Middle frontal gyrus (tissue), 1 donor: ENCODE data around the gene CPEB4.

Experiments used
- DNase-seq: peaks from one replicate; pipeline ENCODE4 v3.0.0-alpha.2; 2015; ENCODE audit warnings: low spot score; ENCODE audit errors: extremely low spot score

Gene CPEB4

GRCh38 chr5:173941102-173941501 lies 53.0 kb downstream of the CPEB4 start:
- DNase-seq: no peak

GRCh38 chr5:173941758-173942401 lies 53.7 kb downstream of the CPEB4 start:
- DNase-seq: no peak

- DNase-seq: no peak
These were observed 56.4 kb downstream of the CPEB4 start for GRCh38 chr5:173944511-173944910.

- no peak for DNase-seq
These were observed 57.0 kb downstream of the CPEB4 start for GRCh38 chr5:173945160-173945559.

- DNase-seq: no peak
These were observed 58.2 kb downstream of the CPEB4 start for GRCh38 chr5:173946323-173946722.

GRCh38 chr5:173950829-173951228 lies 62.7 kb downstream of the CPEB4 start:
- DNase-seq: no peak

GRCh38 chr5:173953528-173954090 lies 65.5 kb downstream of the CPEB4 start:
- no peak for DNase-seq

- DNase-seq: no peak
These were observed 66.7 kb downstream of the CPEB4 start for GRCh38 chr5:173954671-173955521.

GRCh38 chr5:173960986-173961385 lies 72.8 kb downstream of the CPEB4 start:
- DNase-seq: no peak

GRCh38 chr5:173961418-173961817 lies 73.3 kb downstream of the CPEB4 start:
- DNase-seq: no peak

- DNase-seq: no peak
These were observed 74.4 kb downstream of the CPEB4 start for GRCh38 chr5:173962436-173962972.

- peak; percentile 54 for DNase-seq
These were observed 75.2 kb downstream of the CPEB4 start for GRCh38 chr5:173963182-173963838.

GRCh38 chr5:173963867-173964441 lies 75.8 kb downstream of the CPEB4 start:
- no peak for DNase-seq

GRCh38 chr5:173964506-173964905 lies 76.4 kb downstream of the CPEB4 start:
- DNase-seq: no peak

- DNase-seq: no peak
These were observed 79.1 kb downstream of the CPEB4 start for GRCh38 chr5:173967241-173967640.

GRCh38 chr5:173968154-173968797 lies 80.1 kb downstream of the CPEB4 start:
- DNase-seq: peak; percentile 55

GRCh38 chr5:173969167-173970049 lies 81.3 kb downstream of the CPEB4 start:
- no peak for DNase-seq

GRCh38 chr5:173970878-173971650 lies 82.9 kb downstream of the CPEB4 start:
- no peak for DNase-seq
